Lower leg skin (tissue), 4 donors: ENCODE results near the gene ZCCHC14. TPM values are rescaled to one million over a fixed set of nuclear protein-coding genes. Genes with fewer than 3 reads are reported as not detected.

Source experiments
- DNase-seq, 2 donors: peaks; one replicate each; pipeline ENCODE4 v3.0.0-alpha.2; 2019; ENCODE audit warnings: low spot score in 2 of 2
- H3K4me3 ChIP-seq: fragments of 200-600 bp; sonication (generic); 2 replicates; pipeline ENCODE4 v1.5.1; 2017; ENCODE audit warnings: mild to moderate bottlenecking, low read depth; ENCODE audit not compliant: poor library complexity, severe bottlenecking
- POLR2A ChIP-seq, 2 donors: fragments of 450-650 bp; IDR thresholded peaks; one replicate each; pipeline ENCODE4 v1.6.1; 2016 to 2017; ENCODE audit warnings: antibody characterized with exemption in 2 of 2, mild to moderate bottlenecking in 1 of 2, moderate library complexity in 1 of 2
- WGBS, 2 donors: methylation state at CpG; one replicate each; pipeline ENCODE4 v1.1.5; 2018; 5-methylcytosine and 5-hydroxymethylcytosine counted together
- intact Hi-C: fragments of 100-400 bp; cut with DNase I; formaldehyde crosslinking; loops from one replicate; pipeline ENCODE4 v1.15.0; 2023; ENCODE audit warnings: low total_unique reads
- total RNA-seq, 4 donors: library from RNA; depleted of rRNA; stranded (reverse); fragments of >200 nt; gene quantifications; one replicate each; pipeline ENCODE4 v1.1.0, GENCODE V29; 2016
- TF ChIP-seq, protein P1 (sequence below), 3 donors: fragments of 450-650 bp; IDR thresholded peaks; one replicate each; pipeline ENCODE4 v1.5.1; 2016; ENCODE audit warnings: antibody characterized with exemption in 3 of 3, mild to moderate bottlenecking in 3 of 3, moderate library complexity in 2 of 3

ZCCHC14 gene
- total RNA-seq, 4 donors from 2014 or later = 13.7 to 25.4 (median 23.6) TPM

GRCh38 chr16:87420026-87421002 is 72.5 kb downstream of the ZCCHC14 start:
- H3K4me3 ChIP-seq = no peak overlapping the region
- TF ChIP-seq POLR2A (IDR thresholded peaks at IDR 0.05) = no peak
- TF ChIP-seq, protein P1, sequence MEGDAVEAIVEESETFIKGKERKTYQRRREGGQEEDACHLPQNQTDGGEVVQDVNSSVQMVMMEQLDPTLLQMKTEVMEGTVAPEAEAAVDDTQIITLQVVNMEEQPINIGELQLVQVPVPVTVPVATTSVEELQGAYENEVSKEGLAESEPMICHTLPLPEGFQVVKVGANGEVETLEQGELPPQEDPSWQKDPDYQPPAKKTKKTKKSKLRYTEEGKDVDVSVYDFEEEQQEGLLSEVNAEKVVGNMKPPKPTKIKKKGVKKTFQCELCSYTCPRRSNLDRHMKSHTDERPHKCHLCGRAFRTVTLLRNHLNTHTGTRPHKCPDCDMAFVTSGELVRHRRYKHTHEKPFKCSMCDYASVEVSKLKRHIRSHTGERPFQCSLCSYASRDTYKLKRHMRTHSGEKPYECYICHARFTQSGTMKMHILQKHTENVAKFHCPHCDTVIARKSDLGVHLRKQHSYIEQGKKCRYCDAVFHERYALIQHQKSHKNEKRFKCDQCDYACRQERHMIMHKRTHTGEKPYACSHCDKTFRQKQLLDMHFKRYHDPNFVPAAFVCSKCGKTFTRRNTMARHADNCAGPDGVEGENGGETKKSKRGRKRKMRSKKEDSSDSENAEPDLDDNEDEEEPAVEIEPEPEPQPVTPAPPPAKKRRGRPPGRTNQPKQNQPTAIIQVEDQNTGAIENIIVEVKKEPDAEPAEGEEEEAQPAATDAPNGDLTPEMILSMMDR (IDR thresholded peaks at IDR 0.05) = no peak
- intact Hi-C loops = no loop called here
- DNase-seq = peak in 1 of 2 donors; percentile 77
- whole genome bisulfite sequencing, 2 donors = 85 to 89% methylated on average over 25 of the region's 25 CpGs

DNA sequence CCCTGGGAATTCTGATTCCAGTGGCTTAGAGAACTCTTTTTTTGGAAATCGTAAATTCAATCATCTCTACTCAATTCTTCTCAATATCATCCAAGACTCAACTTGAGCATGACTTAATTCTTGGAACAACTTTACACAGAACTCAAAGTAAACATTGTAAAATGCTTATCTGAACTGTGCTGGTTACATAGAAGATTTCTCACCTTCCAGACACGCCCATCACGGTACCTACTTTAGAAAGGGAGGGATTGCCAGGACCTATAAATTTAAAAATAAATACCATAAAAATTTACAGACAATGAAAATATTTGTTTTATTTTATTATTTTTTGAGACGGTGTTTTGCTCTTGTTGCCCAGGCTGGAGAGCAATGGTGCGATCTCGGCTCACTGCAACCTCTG is 74.2 kb downstream of the ZCCHC14 start:
- WGBS, 2 donors = 68 to 73% methylated on average over 6 of the region's 6 CpGs

DNA sequence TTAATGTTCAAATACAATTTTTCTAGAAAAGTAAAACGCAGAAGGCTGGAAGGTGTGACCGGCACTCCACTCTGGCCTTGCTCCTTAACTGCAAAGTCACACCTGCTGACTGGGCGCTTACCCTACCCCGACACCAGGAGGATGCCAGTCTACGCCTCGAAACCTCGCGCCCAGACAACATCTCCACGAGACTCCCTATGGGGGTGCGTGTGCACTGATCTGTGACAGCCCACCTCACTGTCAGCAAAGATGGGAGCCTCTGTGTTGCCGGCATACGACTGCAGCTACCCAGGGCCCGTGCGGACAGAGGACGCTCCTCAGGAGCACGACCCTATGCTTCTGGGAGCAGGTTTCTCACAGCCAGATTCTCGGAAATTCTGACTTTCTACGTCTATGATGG is 74.6 kb downstream of the ZCCHC14 start:
- TF ChIP-seq, protein P1 (IDR thresholded peaks at IDR 0.05) = no peak
- TF ChIP-seq POLR2A (IDR thresholded peaks at IDR 0.05) = no peak
- WGBS, 2 donors = 91 to 93% methylated on average over 17 to 18 of the region's 18 CpGs
- no peak overlapping the region for H3K4me3 ChIP-seq
- peak in 1 of 2 donors; percentile 74 for DNase-seq
- intact Hi-C loops = loop anchor here (10.0 kb wide), 1 partner anchor 217 kb away; no protein-coding TSS in a partner anchor

More for the DNA sequence above, 74.2 kb downstream of the ZCCHC14 start:
- TF ChIP-seq, protein P1 (IDR thresholded peaks at IDR 0.05) = no peak
- TF ChIP-seq POLR2A (IDR thresholded peaks at IDR 0.05) = no peak
- DNase-seq = peak in 1 of 2 donors; percentile 21
- intact Hi-C loops = loop anchor here (10.0 kb wide), 1 partner anchor 216 kb away; no protein-coding TSS in a partner anchor
- H3K4me3 ChIP-seq = no peak overlapping the region

GRCh38 chr16:87417528-87417910 is 75.3 kb downstream of the ZCCHC14 start:
- TF ChIP-seq, protein P1 (IDR thresholded peaks at IDR 0.05) = no peak
- no peak for TF ChIP-seq POLR2A (IDR thresholded peaks at IDR 0.05)

DNA sequence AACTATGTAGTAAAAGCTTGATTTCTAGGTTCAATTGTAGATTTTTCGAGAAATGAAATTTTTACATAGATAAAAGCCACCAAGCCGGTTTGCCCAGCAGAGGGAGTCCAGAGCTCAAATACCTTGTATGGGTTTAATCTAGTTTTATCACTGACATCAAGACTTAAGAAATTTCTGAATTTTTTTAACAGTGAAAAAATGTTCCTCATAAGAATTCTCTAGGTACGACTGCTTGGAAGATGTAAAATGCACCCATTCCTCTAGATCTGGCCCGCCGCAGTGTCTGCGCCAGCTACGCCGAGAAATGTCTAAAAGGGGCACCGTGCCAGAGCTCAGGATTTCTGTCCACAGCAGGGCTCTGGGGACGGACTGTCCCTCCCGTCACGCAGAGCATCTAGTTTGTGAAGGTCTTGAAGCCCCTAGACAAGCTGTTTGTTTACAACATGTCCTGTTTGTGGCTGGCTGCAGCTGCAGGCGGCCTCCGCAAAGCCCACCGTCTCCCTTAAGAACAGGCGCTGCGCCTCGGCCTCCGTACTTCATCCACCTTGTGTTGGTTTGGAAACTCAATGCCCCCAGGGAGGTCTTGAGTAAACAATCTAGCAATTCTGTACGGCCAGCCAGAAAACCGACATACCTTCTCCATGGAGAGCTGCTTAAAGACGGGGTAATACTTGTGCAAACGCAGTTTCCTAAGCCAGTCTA is 75.8 kb downstream of the ZCCHC14 start:
- no peak overlapping the region for H3K4me3 ChIP-seq
- 77 to 82% methylated on average over 23 of the region's 23 CpGs for WGBS, 2 donors
- intact Hi-C loops = loop anchor here (10.0 kb wide), 1 partner anchor 218 kb away; no protein-coding TSS in a partner anchor
- TF ChIP-seq, protein P1 (IDR thresholded peaks at IDR 0.05) = no peak
- no peak for TF ChIP-seq POLR2A (IDR thresholded peaks at IDR 0.05)
- peak in 1 of 2 donors; percentile 81 for DNase-seq

More at GRCh38 chr16:87417528-87417910, 75.3 kb downstream of the ZCCHC14 start:
- no peak overlapping the region for H3K4me3 ChIP-seq
- 92 to 96% methylated on average over 13 of the region's 13 CpGs for WGBS, 2 donors
- intact Hi-C loops = loop anchor here (10.0 kb wide), 1 partner anchor 217 kb away; no protein-coding TSS in a partner anchor
- DNase-seq = peak in 1 of 2 donors; percentile 85
